GM18907 (cell line): ENCODE data around the gene SNX10.

ENCODE experiments used
- ATAC-seq: cut with Tn5 transposase; IDR thresholded peaks from one replicate; pipeline ENCODE4 v1.9.1; 2021; ENCODE audit warnings: mild to moderate bottlenecking, moderate library complexity; ENCODE audit not compliant: unreplicated experiment

Gene SNX10

DNA sequence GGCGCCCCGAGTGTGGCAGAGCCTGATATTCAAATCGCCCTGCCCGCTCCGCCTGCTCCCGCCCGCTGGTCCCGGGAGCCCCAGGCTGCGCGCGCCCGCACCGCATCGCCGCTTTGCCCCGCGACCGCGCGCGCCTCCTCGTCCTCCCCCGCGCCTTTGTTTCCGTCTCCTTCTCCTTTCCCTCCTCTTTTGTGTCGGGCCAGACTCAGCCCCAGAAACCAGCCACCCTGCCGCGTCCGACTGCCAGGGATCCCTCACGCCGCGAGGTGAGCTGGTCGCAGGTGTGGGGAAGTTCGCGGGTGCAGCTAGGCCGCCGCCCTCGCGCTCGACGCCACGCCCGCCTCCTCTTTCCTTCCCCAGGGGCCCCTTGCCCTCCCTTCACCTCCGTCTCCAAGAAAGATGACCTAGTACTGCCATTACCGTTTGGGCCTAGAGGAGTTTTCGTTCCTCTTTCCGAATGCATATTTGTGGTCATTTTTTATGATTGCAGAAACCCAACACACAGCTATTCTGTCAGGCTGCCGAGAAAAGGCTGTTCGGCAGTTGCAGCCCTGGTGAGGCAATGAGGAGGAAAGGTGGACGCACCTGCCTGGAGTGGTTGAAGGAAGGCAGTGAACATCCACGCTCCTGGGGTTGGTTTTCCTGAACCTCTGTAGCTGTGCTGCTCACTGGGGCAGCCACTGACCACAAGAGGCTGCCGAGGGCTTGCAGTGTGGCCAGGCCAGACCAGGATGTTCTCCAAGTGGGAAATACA is 107.3 kb downstream of the SNX10 start:
- peak; percentile 89 for ATAC-seq

DNA sequence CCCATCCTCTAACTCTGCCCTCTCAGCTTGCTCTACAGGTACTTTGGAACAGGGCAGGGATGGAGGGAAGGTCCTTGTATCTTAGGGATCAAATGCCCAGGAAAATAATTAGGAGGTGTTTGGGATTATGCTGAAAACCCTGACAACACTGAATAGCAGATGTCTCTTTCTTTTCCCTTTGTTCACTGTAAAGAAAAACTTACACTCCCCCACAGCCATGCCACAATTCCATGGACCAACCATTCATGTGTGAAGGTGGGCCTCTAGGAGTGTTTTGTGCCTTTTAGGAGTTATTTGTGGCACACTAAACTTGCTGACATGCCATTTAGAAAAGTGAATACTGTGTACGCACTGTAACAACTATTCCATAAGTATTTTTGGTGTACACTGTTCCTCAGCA is 108.1 kb downstream of the SNX10 start:
- no peak for ATAC-seq

DNA sequence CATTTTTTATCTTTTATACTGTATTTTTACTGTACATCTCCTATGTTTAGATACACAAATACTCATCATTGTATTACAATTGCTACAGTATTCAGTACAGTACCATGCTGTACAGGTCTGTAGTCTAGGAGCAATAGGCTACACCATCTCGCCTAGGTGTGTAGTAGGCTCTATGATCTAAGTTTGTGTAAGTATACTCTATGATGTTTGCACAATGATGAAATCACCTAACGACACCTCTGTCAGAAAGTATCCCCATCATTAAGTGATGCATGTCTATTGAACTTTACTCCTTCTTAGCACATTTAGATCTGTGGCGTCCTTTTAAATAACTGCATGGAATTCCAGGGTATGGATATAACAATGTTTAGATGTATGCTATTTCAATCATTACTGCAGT is 112.0 kb downstream of the SNX10 start:
- no peak for ATAC-seq

DNA sequence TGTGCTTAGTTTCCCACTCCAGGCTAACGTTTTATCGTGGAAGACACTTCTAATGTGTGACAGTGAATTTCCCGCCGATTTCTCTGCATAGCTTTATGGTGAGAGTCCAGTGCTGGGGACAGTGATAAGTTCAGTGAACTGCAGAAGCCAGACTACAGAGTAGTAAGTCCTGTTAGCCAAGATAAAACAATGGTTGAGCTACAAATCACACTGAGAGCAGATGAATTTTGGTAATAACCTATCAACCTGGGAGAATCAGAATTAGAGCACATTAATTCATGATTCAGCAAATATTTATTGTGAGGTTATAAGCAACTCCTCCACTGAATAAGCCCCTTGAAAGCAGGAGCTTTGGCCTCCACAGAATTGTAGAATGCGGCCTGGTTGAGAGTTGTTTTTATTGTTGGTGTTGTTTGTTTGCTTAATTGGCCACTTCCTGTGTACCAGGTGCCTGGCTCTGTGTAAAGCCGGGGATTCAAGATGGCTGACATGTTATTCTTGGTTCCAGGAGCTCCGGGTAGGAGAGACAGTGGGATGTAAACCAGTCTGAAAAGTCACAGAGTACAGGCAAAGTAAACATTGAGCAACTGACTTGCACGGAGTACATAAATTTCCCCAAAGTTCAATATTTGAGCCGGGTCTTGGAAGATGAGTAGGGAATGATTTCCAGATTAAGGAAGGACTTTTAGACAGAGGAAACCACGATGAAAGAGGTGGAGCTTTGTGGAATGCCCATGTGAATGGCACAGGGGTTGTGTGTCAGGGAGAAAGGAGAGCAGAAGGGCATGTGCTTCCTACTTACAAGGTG is 112.7 kb downstream of the SNX10 start:
- no peak for ATAC-seq

DNA sequence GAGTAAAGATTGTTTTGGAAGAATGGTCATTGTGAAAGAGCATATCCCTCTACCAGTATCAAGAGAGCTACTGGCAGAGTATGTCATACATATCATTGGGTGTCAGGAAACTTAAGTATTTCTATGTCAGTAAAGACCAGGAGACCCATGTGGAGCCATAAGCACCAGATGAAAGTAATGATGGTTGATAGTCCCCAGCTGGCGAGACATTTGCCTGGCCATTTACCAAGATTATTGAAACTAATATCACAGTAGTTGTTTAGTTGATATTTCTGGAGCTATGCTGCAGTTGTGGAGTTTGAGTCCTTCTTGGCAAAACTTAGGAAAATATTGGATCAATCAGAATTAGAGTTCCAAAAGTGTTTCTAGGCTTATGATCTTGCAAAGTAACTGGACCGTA is 114.8 kb downstream of the SNX10 start:
- no peak for ATAC-seq

DNA sequence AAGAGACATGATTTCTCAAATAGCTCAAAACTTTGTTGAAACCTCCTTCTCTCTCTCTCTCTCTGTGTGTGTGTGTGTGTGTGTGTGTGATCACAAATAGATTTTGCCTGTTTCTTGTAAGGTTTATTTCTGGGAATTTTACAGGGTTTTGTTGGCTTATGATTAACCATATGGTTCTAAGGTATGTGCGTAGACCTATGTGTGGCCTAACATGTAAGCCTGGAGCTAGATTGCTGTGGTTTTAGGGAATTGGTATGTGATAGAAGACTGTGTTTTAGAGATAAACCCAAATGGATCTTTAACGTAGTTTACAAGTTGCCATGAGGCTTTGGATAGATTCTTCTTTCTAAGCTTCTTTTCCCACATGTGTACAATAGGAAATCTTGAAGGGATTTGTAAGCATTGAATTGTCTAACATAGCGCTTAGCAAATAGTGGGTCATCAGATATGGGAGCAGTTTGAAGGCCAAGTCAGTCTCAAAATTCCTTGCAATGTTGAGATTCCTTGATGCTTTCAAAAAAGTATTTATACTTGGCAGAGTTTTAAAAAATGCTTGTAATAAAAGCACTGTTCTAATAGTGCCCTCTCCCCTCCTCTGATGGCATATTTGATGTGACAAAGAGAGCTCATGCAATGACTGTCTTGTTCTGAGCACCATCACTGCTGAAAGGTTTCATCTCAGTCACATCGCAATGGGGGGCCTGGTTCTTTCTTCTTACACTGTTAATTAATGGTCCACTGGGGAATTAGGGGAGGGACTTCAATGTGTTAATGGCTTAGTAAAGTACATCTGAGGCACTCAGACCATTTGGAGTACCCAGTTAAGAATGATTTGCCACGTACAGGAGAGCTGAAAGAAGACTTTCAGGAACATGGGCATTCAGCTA is 118.2 kb downstream of the SNX10 start:
- no peak for ATAC-seq

DNA sequence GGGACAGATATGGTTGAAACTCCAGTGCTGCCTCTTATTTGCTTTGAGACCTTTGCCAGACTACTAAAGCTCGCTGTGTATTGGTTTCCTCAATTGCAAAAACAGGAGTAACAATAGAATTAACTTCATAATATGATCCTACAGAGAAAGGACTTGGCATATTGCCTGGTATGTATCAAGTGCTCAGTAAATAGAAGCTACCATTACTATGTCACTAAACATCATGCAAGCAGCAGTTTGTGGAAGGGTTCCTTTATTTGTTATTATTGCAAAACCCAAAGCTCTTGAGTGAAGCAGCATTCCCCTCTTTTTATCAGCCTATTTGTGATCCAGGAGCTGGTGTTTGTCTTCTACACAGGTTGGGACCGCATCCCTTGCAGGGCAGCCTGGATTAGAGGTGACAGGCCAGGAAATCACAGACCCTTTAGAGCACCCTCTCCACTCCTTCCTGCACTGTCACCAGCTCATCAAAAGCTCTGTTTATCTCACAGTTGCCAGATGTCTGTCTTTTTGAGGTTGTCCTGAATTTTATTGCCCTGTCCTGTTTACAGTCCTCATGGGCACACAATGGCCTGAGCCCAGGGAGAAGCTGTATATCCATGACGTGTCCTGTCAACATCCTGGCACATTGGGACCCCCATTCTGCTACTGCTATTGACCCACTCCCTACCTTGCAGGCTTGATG is 121.5 kb downstream of the SNX10 start:
- no peak for ATAC-seq

DNA sequence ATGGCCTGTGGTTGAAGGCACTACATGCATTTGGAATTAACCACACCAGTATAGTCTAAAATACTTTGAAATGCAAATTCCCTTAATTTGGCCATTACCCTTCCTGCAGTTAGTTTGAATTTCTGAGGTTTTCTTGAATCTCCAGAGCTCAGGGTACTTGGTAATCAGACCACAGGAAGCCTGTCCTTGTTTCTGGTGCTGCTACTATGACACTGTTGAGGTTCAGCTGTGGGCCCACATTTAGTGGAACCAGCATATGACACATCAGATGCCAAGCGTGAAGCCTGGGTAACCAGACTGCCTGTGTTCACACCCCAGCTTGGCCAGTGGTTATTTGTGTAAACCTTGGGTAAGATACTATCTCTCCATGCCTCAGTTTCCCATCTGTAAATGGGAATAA is 124.3 kb downstream of the SNX10 start:
- no peak for ATAC-seq

DNA sequence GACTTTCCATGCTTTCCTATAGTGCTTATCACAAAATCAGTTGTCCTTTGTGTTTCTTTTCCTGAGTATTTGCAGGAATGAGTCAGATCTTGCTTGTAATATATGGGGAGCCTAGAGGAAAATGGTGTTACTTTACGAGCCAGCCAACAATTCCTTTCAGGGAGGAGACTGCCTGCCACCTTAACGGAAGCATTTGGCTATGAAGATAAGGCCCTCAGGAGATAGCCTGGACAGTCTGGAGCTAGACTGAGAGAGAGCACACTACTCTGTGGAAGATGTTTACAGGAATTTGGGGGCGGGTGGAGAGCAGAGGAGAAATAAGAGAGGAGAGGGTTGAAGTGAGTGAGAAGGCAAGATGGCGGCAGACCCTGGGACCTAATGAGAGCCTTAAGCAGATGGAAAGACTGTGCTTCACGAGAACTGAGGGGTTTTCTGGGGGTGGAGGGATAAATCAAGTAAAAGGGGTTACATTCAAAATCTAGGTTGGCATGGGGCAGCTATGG is 126.3 kb downstream of the SNX10 start:
- no peak for ATAC-seq

DNA sequence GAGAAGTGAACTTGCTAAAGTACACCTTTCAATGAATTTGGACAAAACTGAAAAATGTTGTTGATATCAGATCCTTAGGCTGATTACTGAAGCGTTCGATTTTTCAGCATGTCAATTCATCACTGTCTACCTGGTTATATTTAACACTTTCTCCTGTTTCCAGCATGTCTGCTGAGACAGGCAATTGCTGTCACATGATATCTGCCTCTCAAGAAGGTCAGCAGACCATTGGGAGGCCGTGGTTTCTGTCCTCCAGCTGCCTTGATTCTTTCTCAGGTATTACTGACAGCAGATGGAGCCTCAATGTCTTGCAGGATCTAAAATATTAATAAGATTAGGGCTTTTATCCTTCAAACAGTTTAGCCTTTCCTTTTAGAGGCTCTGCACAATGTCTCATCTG is 127.5 kb downstream of the SNX10 start:
- ATAC-seq = no peak

DNA sequence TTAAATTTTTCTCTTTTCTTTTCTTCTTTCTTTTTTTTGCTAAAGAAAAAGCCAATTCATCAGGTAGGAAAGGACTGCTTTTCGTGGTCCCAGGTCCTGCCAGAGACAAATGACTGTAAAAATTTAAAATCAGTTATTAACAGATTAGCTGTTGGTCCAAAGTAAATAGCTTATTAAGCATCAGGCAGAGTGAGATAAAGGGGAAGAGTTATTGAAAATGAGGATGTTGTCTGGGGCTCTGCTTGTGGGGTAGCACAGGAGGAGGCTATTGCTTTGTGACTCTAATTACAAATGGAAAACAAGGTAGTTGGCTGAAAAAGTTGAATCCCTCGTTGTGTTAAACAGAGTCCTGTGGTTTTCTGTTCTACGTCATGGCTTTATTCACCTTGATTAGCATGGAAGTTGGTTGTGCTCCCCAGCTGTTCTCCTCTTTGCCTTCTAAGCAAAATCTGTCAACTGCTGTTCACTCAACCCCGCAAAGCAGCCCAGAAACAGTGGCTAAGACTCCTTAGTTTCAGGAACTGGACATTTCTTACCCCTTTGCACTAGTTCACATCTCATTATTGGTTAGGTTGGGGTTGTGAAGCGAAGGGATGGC is 128.9 kb downstream of the SNX10 start:
- ATAC-seq = no peak

DNA sequence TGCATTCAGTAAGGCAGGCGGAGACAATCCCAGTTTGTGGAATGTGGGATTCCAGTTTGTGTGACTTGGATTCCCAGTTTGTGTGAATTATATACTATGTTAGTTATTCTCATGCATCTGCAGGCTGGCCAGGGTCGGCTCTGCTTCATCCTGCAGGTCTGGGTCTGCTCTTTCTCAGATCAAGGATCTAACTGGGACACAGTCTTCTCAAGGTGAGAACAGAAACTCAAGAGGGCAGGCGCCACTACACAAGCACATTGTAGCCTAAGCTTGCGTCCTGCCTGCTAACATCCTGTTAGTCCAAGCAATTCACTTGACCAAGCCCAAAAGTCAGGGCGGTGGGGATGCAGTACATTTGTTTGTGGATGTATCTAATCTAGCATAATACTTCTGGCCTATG is 131.1 kb downstream of the SNX10 start:
- ATAC-seq = no peak

DNA sequence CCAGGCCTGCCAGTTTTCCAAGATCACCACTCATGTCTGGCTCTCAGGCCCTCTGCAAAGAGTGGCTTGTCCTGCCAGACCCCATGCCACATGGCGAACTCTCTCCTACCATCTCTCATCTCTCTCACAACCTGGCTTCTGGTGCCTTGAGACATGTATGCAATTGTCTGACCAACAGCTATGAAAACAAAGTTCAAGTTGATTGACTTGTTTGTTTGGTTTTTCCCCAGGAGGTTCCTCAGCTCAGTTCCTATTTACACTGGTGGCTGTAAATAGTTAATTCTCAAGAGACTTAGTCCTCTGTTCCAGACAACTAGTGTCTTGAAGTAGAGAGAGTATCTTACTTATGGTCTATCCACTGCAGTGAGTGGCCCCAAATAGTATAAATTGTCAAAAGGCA is 131.8 kb downstream of the SNX10 start:
- no peak for ATAC-seq
